ENCODE measurements around the gene NTRK3.

GRCh38 chr15:87877822-87878542 lies 378.6 kb downstream of the NTRK3 start:
- TF ChIP-seq POLR2A (IDR thresholded peaks at IDR 0.05) (no peak), CTCF (IDR thresholded peaks at IDR 0.05) (no peak)
